ENCODE data around the gene PDE1C.

PDE1C gene

DNA sequence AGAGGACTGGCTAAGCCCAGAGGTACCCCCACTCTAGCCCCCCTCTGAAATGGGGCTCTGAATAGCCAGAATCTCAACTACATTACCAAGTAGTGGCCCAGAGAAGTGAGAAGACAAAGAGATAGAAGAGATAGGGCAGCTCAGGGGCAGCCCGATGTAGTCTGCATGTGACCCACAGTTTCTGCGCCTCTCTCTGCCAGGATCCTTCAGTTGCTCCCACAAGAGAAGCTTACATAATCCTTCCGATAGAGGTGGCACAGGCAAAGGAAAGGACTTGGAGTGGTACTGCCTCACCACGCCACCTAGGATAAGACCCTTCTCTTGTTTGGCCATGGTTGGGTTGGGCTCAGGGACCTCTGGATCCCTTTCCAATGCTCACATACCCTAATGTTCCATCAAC is 5.4 kb upstream of the PDE1C start:
- in situ Hi-C loops (cut with MboI; ENCODE audit: low sequenced_read_pairs) = no loop called here

DNA sequence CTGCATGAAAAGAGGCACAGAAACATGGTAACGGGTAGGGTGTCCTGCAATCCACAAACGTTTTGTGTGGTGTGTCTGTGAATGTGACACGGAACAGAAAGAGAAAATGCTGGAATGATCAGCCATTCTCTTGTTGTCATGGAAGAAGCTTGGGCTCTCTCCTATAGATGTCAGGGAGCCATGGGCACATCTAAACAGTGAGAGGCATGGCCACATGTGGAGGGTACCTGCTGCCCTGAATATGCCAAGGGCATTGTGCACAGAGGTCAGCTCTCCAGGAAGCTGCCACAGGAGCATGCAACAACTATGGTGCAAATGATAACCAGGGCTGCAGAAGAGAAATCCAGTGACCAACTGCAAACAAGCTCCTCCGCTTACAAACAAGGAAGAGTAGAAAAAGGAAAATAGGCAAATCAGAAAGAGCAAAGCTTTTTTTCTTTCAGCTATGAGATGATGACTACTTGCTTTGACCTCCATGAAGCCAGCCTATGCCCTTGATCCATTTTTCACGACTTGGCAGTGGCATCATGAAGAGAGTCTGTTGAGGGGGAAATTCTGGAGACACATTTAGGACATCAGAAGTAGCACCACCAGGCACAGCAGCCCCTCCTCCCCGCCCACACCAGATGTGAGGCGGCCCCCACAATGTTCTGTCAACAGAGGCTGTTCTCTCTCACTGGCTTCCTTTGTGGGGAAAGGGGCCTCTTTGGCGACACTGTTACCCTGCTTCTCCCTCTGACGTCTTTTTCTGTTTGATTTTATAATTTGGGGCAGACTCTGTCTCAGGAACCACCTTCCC is 4.8 kb upstream of the PDE1C start:
- in situ Hi-C loops (cut with MboI; ENCODE audit: low sequenced_read_pairs) = no loop called here

DNA sequence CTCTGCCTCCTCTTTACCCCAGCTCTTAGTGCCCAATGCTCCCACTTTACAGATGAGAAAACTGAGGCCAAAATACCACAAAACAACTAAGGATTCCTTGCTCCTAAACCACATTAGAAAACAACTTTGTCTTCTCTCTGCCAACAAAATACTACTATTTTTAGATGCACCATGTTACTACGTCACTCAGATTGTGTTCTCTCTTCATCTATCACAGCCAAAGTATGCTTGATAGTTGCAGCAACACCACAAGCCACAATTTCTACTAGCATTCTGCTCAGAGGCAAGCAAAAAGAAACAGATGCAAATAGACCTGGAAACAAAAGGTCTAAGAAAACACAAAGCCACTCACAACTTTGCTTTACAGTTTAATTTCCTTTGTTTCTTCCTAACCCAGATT is 3.3 kb upstream of the PDE1C start:
- in situ Hi-C loops (cut with MboI; ENCODE audit: low sequenced_read_pairs) = no loop called here

DNA sequence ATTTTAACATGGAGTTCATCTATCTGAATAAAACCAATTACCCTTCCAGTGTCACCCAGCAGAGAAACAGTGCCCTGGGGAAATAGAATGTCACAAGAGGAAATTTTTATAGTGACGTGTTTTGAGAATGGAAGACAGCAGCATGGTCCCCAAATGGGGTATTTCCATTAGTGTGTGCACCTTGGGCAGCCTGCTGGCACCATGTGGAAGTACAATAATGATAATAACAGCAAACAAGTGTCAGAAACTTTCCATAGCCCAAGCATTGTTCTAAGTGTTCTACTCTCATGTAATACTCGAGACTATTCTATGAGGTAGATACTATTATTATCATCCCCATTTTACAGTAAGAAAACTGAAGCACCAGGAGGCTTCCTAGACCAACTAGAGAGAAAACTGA is 2.2 kb upstream of the PDE1C start:
- in situ Hi-C loops (cut with MboI; ENCODE audit: low sequenced_read_pairs) = no loop called here

GRCh38 chr7:32071466-32072091 is 1.4 kb upstream of the PDE1C start:
- in situ Hi-C loops (cut with MboI; ENCODE audit: low sequenced_read_pairs) = no loop called here

DNA sequence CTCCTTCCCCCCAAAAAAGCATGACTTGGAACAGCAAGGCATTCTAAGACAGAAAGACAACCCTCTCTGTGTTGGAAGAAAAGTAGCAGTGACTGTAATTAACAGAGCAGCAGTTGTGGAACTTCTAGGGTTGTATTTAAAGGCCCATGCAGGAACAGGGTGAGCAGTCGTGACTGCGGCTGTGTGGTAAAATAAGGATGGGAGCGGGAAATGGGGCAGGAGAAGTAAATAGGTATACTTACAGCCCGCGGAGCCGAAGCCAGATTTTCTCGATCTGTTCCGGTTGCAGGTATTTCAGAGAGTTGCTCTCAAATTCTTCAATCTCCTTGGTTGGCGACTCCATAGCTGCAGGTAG is 179 bp downstream of the PDE1C start:
- in situ Hi-C loops (cut with MboI; ENCODE audit: low sequenced_read_pairs) = no loop called here

DNA sequence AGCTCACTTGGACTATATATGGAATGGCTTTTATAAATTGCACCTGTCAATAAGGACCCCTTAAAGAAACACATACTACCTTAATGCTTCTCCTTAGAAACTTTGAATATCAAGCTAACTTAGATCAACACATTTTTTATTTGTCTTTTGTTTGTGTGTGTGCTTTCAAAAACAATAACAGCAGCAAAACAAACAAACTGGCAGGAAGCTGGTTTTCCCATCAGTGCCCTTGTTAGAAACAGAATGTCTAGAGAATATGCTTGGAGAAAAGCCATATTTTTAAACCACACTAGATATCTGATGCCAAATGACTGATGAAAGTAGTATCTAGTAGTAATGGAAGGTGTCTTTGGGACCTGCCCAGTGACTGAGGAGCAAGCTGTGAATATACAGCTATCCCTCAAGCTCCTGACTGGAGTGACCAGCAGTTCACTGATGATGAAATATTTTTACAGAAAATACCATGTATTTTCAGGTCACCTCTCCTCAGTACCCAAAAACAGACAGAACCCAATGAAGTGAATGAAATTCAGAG is 1.0 kb downstream of the PDE1C start:
- in situ Hi-C loops (cut with MboI; ENCODE audit: low sequenced_read_pairs) = no loop called here

- in situ Hi-C loops (cut with MboI; ENCODE audit: low sequenced_read_pairs) = no loop called here
Observed at GRCh38 chr7:32068411-32069101, 1.7 kb downstream of the PDE1C start.

- in situ Hi-C loops (cut with MboI; ENCODE audit: low sequenced_read_pairs) = no loop called here
Observed at GRCh38 chr7:32066441-32066840, 3.8 kb downstream of the PDE1C start.

DNA sequence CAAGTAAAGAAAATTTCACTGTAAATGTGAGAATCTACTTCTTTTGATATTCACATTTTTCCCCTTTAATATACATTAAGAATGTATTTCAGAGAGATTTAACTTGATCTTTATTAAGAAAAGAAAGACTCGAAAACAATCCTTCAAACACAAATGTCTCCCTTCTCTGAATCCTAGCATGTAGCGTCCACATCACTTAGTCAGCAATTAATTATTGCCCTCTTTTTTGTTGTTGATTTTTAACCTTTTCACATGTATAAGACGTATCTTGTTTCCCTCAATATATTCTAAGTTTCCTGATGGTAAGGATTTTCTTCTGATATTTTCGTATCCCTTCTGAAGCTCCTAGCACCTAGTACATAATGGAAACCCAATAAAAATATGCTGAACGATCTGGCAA is 6.6 kb downstream of the PDE1C start:
- in situ Hi-C loops (cut with MboI; ENCODE audit: low sequenced_read_pairs) = no loop called here

- in situ Hi-C loops (cut with MboI; ENCODE audit: low sequenced_read_pairs) = no loop called here
Observed at GRCh38 chr7:32062150-32062549, 8.1 kb downstream of the PDE1C start.

DNA sequence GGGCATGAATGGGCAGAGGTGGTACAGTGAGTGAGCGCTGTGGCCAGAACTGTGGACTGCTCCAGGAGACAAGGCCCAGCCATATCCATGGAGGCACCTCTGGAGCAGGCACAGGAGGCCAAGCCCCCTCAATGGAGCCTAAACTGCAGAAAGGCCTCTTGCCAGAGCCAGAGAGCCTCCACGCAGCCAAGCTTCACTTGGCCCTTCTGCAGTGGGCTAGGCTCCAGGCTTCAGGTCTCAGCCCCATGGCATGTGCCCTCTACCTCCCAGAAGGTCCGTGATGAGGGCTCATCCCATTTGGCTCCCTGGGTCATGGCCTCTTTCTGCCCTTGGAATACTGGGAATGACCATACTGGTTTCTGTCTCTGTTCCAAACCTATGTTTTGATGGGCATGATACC is 8.9 kb downstream of the PDE1C start:
- in situ Hi-C loops (cut with MboI; ENCODE audit: low sequenced_read_pairs) = no loop called here

DNA sequence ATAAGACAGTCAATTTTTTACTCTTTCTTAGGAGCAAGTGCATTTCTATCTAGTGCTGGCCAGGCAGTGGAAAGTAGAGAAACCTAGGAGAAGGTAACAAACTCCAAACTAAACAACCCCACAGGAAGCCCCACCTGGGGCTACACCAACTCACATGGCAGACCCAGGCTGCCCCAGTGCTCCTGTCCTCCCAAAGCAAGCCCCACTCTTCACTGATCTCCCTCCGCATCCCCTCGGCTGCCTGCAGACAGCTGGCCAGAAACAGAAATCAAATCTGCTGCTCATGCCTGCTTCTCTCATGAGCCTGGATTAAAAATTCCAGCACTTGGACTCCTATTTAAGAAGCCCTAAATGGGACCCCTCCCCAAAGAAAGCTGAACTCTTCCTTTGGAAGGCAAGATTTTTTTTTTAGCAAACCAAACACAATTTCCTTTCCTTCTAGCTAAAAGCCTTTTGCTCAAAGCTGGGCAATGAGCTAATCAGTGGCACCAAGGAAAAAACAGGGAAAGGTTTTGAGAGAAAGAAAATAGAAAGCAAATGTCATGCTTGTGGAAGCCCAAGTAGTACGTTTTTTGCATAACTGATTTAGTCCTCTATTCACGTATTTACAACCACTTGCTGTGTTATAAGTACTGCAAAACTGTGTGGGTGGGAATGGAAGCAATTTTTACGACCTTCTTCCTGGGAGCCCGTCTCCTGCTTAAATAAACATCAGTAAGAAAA is 10.8 kb downstream of the PDE1C start:
- in situ Hi-C loops (cut with MboI; ENCODE audit: low sequenced_read_pairs) = no loop called here

DNA sequence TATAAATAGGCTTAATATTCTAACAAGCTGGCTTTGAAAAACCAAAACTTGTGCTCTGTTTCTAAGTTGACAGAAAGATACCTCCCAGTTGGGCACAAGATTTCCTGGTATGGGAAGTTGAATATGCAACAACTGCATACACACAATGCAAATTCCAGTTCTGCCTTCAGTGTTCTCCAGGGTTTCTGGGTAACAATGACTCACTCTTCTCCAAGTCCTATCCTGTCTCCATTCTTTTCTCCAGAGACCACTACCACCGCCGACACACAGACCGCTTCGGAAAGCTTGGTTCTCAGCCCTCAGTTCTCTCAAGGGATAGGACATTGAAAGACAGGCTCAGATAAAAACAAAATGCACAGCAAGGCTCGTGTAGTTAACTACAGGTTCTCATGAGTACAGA is 12.2 kb downstream of the PDE1C start:
- in situ Hi-C loops (cut with MboI; ENCODE audit: low sequenced_read_pairs) = no loop called here

- in situ Hi-C loops (cut with MboI; ENCODE audit: low sequenced_read_pairs) = no loop called here
Observed at GRCh38 chr7:32056767-32057166, 13.4 kb downstream of the PDE1C start.

GRCh38 chr7:32053204-32053603 is 17.0 kb downstream of the PDE1C start:
- in situ Hi-C loops (cut with MboI; ENCODE audit: low sequenced_read_pairs) = no loop called here

GRCh38 chr7:32051128-32051527 is 19.1 kb downstream of the PDE1C start:
- in situ Hi-C loops (cut with MboI; ENCODE audit: low sequenced_read_pairs) = no loop called here

- in situ Hi-C loops (cut with MboI; ENCODE audit: low sequenced_read_pairs) = loop anchor here (10.0 kb wide), 1 partner anchor 165 kb away; no protein-coding TSS in a partner anchor
Observed at GRCh38 chr7:32049599-32049998, 20.6 kb downstream of the PDE1C start.

GRCh38 chr7:32048970-32049491 is 21.2 kb downstream of the PDE1C start:
- in situ Hi-C loops (cut with MboI; ENCODE audit: low sequenced_read_pairs) = loop anchor here (10.0 kb wide), 1 partner anchor 164 kb away; no protein-coding TSS in a partner anchor

- in situ Hi-C loops (cut with MboI; ENCODE audit: low sequenced_read_pairs) = loop anchor here (10.0 kb wide), 1 partner anchor 163 kb away; no protein-coding TSS in a partner anchor
Observed at GRCh38 chr7:32047801-32048200, 22.4 kb downstream of the PDE1C start.

DNA sequence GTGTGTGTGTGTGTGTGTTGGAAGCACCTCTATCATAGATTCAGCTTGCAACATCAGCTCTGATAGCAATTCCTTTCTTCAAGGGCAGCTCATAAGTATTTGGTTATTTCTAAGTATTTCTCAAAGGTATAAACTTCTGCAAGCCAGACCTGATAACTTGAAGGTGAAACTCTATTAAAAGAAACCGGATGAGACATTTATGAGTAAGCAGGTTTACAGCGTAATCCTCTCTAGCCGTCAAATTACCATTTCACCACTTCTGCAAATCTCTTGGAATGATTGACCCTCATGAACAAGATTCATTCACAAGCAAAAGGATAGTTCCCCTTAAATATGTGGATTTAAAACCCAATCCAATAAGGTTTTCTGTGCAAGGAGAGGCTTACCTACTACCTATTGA is 23.1 kb downstream of the PDE1C start:
- in situ Hi-C loops (cut with MboI; ENCODE audit: low sequenced_read_pairs) = loop anchor here (10.0 kb wide), 1 partner anchor 162 kb away; no protein-coding TSS in a partner anchor

Data from HL-60/S4 treated with phorbol 12-myristate 13-acetate at 8.2 ng/mL for 4 days and 3 days (cell line).